Stimulated activated naive CD4-positive, alpha-beta T cell (primary cell): Measurements from ENCODE around the gene RPLP1.

Experiments
- DNase-seq, 6 experiments: peaks; one replicate each; lab custom pipeline; 2025; lab: John Stamatoyannopoulos, UW

RPLP1 gene

DNA sequence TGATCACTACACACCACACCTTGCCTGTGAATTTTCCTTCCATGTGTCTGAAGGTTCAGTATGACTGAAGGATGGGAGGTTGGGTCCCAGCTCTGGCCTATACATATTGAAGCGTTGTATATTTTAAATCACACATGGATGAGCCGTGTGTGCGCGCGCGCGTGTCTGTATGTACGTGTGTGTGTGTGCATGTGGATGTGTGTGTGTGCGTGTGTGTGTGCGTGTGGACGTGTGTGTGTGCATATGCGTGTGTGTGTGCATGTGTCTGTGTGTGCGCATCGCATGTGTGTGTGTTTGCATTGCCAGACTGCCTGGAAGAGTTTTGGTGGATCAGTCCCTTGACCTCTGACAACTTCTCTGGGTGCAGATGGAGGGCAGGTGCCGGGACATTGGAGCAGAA, 45.7 kb downstream of the RPLP1 start:
- no peak for DNase-seq

DNA sequence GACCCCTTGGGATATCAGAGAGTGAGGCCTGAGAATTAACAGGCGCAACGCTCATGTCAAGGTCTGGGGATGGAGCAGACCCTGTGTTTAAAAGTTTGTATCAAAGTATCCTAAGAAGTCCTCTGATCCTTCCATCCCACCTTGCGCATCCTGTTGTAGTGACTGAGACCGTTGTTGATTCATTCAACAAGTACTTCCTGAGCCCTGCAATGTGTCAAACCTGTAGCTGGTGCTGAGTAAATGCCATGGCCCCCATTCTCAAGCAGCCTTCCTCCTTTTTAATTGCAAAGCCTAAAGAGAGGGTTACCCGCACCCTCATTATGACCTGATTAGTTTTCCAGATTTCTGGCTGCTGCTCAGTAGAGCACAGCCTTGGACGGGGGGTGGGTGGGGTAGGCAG, 46.4 kb downstream of the RPLP1 start:
- no peak for DNase-seq

DNA sequence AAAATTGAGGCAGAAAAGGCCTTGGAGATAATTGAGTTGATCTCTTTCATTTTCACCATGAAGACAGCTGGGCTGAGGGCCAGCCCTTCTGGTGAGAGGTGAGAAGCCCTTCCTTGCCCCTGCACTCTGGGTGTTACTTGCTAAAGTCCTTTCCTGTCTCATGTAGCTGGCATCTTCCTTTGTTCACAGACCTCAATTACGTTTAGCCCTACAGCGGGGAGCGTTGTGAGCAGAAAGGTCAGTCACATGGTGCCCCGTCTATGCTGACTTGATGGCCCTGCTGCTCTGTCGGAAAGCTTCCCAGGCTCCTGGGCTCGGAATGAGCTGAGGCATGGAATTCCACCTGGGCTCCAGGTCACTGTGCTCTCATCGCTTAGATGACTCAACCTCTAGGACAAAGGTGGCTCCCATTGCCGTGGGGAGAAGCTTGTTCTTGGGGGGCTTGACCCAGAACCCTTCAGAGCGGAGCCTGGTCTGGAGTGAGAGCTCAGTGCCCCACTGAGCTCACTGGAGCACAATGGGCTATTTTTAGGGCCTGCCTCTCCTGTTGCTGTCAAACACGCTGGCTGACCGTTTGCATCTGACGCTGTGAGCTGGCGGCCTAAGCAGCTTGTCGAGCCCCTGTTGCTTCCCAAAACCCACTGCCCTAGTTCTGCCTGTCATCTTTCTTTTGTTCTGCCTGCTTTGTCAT, 47.0 kb downstream of the RPLP1 start:
- no peak for DNase-seq

DNA sequence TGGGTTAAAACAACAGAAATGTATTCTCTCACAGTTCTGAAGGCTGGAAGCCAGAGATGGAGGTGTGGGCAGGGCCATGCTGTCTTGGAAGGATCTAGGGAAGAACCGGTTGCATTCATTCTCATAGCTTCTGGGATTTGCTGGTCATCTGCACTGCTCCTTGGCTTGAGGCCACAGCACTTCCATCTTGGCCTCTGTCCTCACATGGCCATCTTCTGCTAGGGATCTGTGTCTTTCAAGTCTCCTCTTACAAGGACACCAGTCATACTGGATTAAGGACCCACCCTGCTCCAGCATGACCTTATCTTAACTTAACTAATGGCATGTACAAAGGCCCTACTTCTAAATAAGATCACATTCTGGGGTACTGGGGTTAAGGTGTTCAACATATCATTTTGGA, 47.7 kb downstream of the RPLP1 start:
- DNase-seq, result no peak

DNA sequence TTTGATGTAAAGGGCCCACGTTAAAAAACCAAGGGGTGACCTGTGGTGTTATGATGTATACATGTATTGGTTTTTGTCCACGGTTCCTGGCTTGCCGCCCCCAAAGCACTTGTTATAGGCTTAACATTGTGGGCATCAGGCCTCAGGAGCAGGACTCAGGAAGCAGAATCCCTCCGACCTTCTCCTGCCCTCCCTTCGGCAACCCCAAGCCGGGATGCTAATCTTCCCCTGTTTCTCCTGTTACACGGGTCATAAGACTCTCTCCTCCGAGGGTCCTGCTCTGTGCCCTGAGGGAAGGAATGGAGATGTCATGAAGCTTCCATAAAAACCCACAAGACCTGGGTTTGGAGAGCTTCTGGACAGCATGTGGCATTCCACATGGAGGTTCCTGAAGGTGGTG, 48.8 kb downstream of the RPLP1 start:
- no peak for DNase-seq

DNA sequence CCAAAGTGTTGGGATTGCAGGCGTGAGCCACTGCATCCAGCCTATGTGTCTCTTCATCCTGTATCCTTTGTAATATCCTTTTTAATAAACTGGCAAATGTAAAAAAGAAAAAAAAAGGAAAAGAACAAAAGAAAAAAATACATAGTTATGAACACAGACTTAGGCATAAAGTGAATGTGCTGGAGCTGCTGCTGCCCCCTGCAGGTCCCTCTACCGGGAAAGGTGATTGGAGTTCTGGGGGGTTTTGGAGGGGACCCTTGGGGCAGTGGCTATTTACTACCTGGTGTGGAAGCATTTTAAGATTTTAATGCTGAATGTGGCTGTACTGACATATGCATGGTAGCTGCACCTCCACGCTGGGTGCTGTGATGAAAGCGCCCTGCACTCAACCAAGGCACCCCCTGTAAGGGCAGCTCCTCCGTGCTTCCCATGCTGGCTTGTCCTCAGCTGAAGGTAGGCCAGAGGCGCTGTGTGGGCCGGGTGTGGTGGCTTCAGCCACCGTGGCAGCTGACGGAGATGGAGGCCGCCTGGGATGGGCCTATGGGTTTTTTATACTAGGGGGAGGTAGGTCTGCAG, 49.9 kb downstream of the RPLP1 start:
- DNase-seq, result no peak

DNA sequence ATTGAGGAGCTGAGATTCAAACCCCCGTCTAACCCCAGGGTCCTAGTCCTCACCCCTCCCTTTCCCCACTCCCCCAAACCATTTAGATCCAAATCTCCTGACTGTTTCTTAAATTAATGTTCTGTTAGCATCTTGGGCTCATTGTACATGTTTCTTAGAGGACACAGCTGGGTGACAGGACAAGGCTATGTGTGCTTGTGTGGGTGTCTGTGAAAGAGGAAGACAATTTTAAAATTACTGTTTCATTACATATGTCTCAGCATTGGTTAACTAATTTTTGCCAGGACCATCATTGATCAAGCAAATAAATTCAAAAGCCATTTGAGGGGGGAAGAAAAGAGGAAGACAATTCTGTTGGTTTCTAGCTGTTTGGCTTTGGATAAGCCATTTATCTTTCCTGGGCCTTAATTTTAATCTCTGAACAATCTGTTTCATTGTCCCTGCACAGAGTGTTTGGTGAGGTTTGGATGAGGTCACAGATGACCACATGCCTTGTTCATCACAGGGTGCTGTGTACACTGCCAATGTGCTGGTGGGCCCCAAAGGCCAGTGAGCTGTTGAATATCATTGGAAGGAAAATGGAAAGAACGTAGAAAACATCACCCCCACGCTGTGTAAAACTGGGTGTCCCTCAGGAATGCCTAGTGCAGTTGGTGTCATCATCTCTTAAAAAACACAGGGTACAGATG, 51.9 kb downstream of the RPLP1 start:
- DNase-seq, result no peak
